Left lobe of liver (tissue), 2 donors: ENCODE measurements around the gene RALGAPB. TPM values are rescaled to one million over a fixed set of nuclear protein-coding genes. Genes with fewer than 3 reads are reported as not detected.
A peak's percentile ranks its signal among the peaks of the same experiment; 100 is the strongest.
"Not testable (repeated sequence)": the region's sequence is repeated elsewhere in the genome, so short reads cannot be mapped to it uniquely, and the experiment has no call there.

ENCODE experiments used
- ATAC-seq: fragments of 200-7000 bp; cut with Tn5 transposase; one replicate; pipeline ENCODE4 v1.9.1; 2020; ENCODE audit warnings: mild to moderate bottlenecking, moderate library complexity
- DNase-seq: peaks from one replicate; pipeline ENCODE4 v3.0.0-alpha.2; 2020; ENCODE audit warnings: low spot score
- total RNA-seq: library from RNA; stranded (reverse); gene quantifications from one replicate; pipeline ENCODE4 v1.2.1, GENCODE V29; 2021
- donor health status: DM: no; HTN: no; CAD: no; lungs with moderate emphysema.
- donor health status: DM: no; HTN: yes; CAD: no.

Gene RALGAPB
- total RNA-seq: 9.2 TPM

DNA sequence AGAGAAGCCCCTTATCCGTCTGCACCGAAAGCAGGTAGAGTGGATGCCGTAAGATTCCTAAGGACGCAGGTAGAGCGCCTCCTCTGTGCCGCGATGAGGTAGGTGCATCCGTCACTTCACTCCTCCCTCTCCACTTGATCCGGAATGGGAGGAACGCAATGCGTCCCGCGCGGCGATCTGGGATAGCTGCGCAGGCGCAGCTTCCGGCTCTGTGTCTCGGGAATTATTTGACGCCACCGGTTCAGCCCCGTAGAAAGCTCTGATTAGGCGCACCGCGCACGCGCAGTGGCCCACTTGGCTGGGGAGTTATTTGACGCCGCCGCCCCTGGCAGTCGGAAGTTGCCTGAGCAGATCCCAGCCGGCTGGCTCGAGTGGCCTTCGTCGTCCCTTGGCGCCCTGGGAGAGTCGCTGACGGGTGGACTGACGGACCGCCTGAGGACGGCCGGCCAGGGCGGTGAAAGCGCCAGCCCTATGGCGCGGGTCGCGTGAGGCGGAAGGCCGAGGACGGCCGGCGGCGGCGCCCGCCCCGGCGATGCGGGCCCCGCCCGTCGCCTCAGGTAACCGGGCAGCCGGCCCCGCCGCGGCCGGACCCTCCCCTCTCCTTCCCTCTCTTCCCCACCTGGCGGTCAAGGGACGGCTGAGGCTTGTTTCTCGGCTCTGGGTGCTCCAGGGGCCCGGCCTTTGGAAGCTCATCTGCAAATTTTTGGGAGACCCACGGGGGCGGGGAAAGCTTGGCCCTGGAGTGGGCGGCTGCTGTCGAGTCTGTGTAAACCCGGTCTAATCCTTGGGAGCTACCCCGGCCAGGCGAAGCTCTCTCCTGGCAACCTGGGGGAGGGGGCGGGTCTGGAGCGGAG lies at the start of gene RALGAPB:
Gene RALGAPB (plus strand): TSS at position 331 of the 854 bp plus-strand sequence. CDS start 15,590 bp downstream, outside the sequence.
- DNase-seq: peak; percentile 100
- ATAC-seq: peak; percentile 96

DNA sequence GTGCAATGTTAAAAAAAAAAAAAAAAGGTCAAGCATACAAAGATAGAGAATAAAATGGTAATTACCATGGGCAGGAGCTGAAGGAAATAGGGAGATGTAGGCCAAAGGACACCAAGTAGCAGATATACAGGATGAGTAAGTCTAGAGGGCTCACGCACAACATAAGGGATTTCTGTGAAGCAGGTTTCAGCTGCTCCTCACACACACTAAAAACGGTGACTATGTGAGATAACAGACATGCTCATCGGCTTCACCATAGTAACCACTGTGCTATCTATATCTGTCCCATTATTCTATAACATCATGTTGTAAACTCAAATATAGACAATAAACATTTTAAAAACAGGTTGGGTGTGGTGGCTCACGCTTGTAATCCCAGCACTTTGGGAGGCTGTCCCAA lies 49.1 kb upstream of the RALGAPB start:
- DNase-seq (no peak), ATAC-seq (no peak)

DNA sequence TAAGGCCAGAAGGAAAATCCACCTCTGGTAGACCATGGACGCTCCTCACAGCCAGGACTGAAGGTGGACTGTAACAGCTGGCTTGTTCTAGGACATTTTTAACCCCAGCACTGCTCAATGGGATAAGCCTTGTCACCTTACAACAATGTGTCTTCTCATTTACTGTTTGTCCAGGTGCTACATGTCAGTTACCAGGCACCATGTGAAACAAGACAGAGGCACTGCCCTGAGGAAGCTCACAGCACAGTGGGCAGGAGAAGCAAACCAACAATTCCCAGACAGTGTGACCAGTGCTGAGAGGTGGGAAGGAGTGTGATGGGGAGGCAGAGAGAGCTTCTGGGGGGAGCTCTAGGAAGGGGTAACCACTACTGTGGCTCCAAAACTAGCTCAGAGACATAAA lies 48.2 kb upstream of the RALGAPB start:
- DNase-seq (no peak), ATAC-seq (no peak)

DNA sequence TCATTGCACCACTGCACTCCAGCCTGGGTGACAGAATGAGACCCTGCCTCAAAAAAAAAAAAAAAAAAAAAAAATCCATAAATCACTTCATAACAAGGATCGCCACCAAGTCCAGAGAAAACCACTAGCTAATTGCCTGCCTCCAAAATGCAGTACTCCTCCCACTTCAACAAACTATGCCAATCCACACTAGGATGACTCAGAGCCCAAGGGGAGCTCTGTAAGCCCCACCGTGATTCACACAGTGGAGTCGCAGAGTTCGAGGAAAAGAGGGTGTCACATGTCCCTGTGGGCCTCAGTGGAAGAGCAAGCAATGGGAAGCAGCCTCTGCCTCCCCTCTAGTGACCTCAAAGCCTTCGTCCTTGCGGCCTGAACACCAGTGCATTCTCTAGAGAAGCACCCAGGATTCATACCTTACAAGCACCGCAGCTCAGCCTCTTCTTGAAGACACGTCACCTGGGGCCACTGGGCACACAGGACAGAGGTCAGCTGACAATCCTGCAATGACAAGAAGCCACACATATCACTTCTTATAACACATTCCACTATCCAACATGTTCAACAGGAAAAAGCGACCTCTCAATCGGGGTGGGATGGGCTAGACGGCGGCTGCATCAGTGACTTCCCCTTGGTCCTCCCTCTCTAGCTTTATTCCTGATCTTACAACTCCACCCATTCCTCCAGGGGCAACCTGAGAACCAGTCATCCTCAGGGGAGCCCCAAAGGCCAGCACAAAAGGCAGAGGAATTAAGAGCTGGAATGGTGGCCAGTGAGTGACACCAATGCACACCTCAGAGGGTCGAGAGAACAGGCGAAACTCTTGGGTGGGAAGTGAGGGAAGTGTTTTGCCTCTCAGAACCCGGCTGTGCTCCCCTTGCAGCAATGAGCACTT lies 46.4 kb upstream of the RALGAPB start:
- DNase-seq (no peak), ATAC-seq (no peak)

DNA sequence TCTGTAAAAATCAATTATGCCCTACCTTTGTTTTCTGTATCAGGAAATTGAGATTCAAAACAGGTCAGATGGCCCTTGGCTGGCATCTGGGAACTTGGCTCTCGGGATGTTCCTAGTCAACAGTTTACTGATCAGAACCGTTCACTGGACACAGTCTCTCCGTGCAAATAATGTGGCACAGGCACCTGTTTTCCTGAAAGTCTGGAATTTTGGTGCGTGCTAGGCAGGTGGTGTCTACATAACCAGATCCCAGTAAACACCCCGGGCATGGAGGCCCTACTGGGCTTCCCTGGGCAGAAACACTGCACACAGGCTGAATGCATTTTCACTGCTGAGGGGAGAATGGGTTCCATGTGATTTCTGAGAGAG lies 45.0 kb upstream of the RALGAPB start:
- DNase-seq (no peak), ATAC-seq (peak; percentile 48)

DNA sequence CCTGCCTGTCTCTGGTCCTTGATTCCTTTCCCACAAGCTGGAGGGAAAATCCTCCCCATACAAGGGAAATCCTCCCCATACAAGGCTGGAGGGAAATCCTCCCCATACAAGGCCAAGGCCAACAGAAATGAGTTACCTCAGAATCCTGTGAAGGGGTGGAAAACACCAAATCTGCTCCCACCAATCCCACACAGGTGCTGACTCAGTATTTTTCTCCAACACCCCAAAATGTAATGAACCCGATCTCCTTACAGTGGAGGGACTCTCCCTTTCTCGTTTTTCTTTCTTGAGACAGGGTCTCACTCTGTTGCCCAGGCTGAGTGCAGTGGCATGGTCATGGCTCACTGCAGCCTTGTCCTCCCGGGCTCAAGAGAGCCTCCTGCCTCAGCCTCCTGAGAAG lies 43.8 kb upstream of the RALGAPB start:
- no peak for DNase-seq
- ATAC-seq: no peak

DNA sequence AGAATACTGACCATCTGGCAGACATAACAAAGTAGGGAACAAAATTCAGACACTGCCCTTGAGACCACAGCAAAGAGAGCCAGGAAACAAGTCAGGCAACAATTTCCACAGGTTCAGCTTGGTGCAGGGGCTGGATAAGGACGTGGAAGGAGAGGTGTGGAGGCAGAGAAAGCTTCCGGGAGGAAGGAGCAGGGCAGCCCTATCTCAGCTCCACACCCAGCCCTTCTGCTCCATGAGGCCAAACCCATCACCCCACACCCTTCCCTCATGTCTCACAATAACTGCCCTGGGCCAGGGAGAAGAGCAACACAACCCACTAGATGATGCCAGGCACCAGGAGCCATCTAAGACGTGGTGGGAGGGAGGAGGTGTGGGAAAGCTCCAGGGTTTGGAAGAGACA lies 43.3 kb upstream of the RALGAPB start:
- no peak for DNase-seq
- no peak for ATAC-seq

DNA sequence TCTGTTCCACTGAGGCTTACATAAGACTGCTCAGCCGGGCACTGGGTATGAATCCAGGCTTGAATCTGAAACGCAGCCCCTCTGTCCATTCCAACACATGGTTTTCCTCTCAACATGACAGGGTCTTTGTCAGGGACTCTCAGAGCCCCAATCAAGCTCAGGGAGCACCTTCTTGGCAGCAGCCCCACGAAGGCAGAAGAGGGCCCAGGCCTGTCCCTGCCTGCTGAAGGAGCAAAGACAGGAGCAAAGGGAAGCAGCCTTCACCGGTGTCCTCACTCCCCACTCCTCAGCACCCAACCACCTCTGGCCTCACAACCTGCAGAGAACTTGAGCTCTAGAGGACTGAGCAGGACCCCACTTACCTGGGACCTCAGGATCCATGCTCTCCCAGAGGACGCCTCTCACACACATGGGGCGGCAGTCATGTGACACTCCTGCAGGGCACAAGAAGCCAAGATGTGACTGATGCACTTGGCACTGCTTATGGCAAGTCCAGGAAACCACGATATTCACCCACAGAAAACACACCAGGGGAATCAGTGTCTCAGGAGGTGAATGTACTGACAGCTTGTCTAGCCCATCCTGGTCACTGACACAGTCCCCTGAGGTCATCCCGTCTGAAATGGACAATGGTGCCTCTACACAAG lies 41.8 kb upstream of the RALGAPB start:
- ATAC-seq: no peak
- no peak for DNase-seq

DNA sequence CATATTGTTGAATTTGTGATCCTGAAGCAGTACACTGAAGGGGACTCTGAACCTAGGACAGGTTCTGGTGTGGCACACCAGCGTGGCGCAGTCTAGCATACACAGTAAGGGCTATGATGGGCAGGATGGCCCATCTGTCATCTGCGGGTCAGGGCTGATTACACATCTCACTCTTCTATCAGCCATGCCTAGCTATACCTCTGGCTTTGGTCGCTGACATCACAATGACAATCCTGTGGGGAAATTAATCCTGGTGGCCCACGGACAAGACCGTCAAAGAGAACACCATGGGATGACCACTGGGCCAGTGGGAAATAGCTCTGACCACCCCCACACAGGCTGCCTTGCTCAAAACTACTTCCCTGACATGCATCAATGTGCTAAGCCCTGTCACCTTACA lies 40.4 kb upstream of the RALGAPB start:
- ATAC-seq (no peak), DNase-seq (no peak)

DNA sequence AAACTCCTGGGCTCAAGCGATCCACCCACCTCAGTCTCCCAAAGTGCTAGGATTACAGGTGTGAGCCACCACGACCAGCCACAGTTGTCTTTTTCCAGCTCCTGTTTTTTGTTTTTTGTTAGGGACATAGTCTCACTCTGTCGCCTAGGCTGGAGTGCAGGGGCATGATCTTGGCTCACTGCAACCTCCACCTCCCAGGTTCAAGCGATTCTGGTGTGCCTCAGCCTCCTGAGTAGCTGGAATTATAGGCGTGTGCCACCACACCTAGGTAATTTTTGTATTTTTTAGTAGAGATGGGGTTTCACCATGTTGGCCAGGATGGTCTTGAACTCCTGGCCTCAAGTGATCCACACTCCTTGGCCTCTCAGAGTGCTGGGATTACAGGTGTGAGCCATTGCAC lies 39.8 kb upstream of the RALGAPB start:
- ATAC-seq, DNase-seq: not testable (repeated sequence)

DNA sequence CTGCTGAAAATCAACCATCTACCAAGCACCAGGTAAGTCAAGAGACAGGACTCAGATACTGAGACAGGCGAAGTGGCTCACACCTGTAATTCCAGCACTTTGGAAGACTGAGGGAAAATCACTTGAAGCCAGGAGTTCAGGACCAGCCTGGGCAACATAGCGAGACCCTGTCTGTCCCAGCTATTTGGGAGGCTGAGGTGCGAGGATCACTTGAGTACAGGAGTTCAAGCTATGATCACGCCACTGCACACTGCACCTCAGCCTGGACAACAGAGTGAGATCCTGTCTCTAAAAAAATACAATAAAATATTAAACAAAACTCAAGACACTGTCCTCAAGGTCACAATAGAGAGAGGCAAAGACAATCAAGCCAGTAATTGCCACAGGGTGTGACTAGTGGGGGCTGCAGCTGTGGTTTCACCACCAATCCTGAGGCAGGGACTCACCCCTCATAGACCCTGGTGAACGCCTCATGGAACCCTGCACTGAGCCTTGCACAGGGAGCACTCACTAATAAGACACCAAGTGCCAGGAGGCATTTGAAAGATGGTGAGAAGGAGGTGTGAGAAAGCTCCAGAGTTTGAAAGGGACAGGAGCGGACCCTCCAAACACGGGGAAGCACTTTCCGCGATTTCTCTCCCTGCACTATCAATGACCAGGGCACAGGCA lies 39.2 kb upstream of the RALGAPB start:
- no peak for DNase-seq
- no peak for ATAC-seq

DNA sequence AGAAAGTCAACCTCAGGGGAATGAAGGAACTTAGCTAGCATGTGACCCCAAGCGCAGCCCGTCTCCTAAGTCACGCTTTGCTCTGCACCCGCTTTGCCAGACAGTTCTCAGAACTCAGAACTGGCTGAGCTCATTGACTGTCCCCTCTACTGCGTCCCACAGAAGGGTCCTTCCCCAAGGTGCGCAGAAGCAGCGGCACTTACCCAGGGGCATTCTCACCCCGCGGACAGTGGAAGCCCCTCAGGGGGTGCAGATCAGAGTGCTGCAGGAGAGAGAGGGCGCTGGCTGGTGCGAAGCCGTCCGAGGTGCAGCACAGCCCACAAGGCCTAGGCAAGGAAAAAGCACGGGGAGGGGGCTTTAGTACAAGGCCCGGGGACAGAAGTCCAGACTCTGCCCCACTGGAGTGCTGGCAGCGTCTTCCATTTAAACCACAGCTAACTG lies 38.3 kb upstream of the RALGAPB start:
- ATAC-seq: peak; percentile 27
- no peak for DNase-seq

DNA sequence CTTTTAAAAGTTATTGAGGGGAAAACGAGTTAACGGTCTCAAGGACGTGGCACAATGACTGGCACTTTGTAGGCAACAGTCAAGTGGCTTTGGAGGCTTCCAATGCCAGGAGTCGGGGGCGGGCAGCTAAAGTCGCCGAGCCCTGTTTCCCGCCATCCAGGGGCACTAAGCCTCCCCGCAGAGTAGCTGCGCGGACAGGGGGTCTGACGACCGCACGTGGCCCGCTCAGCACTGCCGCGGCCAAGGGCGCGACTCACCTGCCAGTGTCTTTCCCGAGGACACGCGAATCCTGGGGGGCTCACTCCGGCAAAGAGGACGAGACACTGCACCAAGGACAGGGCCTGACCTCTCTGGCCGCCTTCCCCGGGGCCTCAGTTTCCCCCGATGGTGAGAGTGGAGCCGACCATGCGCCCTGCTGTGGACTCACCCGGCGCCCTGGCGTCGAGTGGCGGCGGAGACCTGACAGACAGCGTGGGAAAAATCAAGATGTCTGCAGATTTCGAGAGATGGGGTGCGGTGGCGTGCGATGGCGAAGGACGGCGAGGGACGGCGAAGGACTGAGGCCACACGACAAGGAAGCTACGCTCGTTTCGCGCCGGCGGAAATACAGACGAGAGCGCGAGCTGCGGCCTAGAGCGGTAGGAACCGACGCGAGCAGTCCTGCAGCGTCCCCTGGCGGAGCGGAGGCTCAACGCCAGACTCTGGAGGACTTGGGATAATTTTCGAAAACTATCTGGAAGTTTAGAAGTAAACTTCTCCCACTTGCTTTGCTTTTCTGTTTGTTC lies 37.7 kb upstream of the RALGAPB start, which contains the start of gene SNHG17:
Gene SNHG17 (minus strand): TSS at position 559 of the 785 bp plus-strand sequence.
- peak; percentile 97 for ATAC-seq
- DNase-seq: peak; percentile 90

DNA sequence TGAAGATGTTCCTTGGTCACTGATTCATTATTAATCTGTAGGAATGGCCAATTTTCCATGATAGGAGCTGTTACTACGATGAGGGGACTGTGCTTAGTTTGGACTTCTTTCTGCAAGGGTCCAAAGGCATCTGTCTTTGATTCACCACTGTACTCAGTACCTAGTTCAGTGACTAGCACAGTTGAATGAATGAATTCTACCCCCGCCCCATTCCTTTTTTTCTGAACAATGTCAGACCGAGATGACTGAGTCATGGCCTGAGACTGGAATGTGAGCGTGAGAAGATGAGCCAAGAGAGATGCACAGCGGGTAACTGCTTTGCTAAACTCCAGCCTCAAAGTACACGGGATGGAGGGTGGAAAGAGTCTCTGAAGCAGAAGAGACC lies 37.1 kb upstream of the RALGAPB start:
- DNase-seq (no peak), ATAC-seq (no peak)

DNA sequence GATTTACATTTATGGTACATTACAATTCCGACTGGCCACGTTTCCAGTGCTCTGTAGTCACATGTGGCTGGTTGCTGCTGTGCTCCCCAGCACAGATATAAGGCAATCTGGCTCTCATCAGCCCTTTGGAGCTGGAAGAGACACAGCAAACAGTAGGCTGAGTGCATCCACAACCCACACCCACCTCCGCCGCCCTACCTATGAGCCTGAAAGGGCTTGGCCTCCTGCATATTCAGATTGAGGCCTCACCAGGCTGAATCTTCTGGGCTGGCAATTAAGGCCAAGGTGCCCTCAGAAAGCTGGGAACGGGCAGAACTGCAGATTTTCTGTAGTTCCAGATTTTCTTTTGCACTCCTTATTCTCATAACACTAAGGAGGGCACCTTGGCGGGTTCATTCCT lies 34.8 kb upstream of the RALGAPB start:
- DNase-seq (no peak), ATAC-seq (no peak)

DNA sequence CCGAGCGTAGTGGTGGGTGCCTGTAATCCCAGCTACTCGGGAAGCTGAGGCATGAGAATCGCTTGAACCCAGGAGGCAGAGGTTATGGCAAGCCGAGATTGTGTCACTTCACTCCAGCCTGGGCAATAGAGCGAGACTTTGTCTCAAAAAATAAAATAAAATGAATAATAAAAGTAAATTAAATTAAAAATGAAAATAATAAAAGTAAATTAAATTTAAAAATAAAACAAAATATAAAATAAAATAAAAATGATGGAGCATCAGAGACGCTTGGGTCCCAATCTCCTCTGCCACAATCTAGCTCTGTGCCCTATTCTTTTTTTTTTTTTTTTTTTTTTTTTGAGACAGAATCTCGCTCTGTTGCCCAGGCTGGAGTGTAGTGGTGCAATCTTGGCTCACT lies 31.5 kb upstream of the RALGAPB start:
- not testable (repeated sequence) for DNase-seq

DNA sequence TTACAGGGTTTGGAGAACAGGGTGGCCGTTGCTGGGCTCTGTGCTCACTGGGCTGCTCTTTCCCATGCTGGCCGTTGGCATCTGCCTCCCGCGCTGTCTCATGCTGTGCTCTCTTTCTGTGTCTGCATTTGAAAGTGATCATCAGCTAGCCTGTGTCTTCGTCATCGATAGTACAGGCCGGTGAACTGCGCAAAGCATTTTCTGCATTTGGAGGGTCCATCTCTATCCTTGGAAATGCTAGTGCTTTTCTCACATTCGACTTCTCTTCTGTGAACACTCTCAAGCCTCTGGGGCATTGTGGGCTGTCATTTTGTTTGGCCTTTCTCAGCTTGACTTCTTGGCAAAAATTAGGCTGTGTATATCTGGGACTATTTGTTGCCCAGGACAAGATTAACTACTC lies 30.7 kb upstream of the RALGAPB start:
- ATAC-seq (no peak), DNase-seq (no peak)

More for the DNA sequence above, 31.5 kb upstream of the RALGAPB start:
- not testable (repeated sequence) for ATAC-seq

DNA sequence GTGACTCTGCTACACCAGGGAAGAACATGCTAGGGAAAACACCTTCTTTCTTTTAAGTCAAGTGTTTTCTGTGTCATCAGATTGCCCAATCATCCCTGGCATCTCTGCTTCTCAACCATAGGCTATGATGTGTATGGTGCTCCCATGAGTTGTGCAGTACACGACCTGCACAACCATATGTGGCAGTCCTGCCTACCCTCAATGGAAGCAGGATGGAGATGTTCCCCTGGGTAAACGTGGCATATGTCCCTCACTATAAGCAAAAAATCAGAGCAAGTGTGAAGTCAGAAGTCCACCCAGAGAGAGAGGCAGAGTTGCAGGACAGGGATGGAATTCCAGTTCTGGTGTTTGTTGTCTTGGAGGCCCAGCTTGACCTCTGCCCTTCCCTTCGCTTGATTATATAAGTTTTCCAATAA lies 27.3 kb upstream of the RALGAPB start:
- DNase-seq: no peak
- ATAC-seq: no peak

DNA sequence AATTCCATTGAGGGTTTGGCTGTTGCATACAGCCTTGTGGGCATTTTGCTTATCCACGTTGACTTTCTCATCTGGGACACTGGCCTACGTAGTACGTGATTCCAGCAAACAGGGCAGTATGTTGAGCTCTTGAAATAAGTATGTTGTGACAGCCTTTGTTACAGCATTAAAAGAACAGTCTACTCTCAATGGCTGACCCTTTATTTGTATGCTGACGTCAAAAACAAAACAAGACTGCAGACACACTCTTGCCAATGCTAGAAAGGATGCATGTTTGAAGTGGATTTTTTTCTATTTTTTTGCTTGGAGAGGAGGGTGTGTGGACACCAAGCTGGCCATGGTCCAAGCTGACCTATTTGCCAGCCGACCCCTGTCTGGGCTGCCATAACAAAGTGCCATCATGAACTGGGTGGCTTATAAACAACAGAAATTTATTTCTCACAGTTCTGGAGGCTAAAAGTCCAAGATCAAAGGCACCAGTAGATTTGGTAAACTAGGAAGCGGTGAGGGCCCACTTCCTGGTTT lies 26.7 kb upstream of the RALGAPB start:
- ATAC-seq: no peak

More for the DNA sequence above, 26.7 kb upstream of the RALGAPB start:
- no peak for DNase-seq
